ENCODE measurements around the gene LRRK1.

LRRK1 gene

GRCh38 chr15:101118116-101118515 lies 199.0 kb downstream of the LRRK1 start:
- TF ChIP-seq CTCF (IDR thresholded peaks at IDR 0.05; ENCODE audit: insufficient read depth, low read length, poor library complexity, severe bottlenecking) = no peak
- no peaks in the 10 kb centered on the region for H3K36me3 ChIP-seq (ENCODE audit: control insufficient read depth, insufficient read depth, low read length)
- no peak for DNase-seq (ENCODE audit: extremely low read depth, insufficient read length)
- no peak overlapping the region for H3K4me3 ChIP-seq (replicated peaks; ENCODE audit: low read depth, low read length)
- no peaks in the 10 kb centered on the region; the same call in 1 of the 2 replicates for H3K27me3 ChIP-seq (replicated peaks; ENCODE audit: control insufficient read depth, insufficient read depth, low read length)

GRCh38 chr15:101118615-101119014 lies 199.5 kb downstream of the LRRK1 start:
- no peak overlapping the region for H3K4me3 ChIP-seq (replicated peaks; ENCODE audit: low read depth, low read length)
- TF ChIP-seq CTCF (IDR thresholded peaks at IDR 0.05; ENCODE audit: insufficient read depth, low read length, poor library complexity, severe bottlenecking) = no peak
- H3K27me3 ChIP-seq (replicated peaks; ENCODE audit: control insufficient read depth, insufficient read depth, low read length) = no peaks in the 10 kb centered on the region; the same call in 1 of the 2 replicates
- DNase-seq (ENCODE audit: extremely low read depth, insufficient read length) = no peak
- no peaks in the 10 kb centered on the region for H3K36me3 ChIP-seq (ENCODE audit: control insufficient read depth, insufficient read depth, low read length)

- H3K27me3 ChIP-seq (replicated peaks; ENCODE audit: control insufficient read depth, insufficient read depth, low read length) = no peaks in the 10 kb centered on the region; the same call in 1 of the 2 replicates
- no peaks in the 10 kb centered on the region for H3K36me3 ChIP-seq (ENCODE audit: control insufficient read depth, insufficient read depth, low read length)
- no peak for TF ChIP-seq CTCF (IDR thresholded peaks at IDR 0.05; ENCODE audit: insufficient read depth, low read length, poor library complexity, severe bottlenecking)
- no peak for DNase-seq (ENCODE audit: extremely low read depth, insufficient read length)
- H3K4me3 ChIP-seq (replicated peaks; ENCODE audit: low read depth, low read length) = no peak overlapping the region
Measured at GRCh38 chr15:101119181-101119580, 200.0 kb downstream of the LRRK1 start.

Data from GM06990 (cell line).